ENCODE measurements around the gene EPRS1. TPM values are rescaled to one million over a fixed set of nuclear protein-coding genes. Genes with fewer than 3 reads are reported as not detected.
A peak's percentile ranks its signal among the peaks of the same experiment; 100 is the strongest.

Gene EPRS1
- total RNA-seq (ENCODE audit: unreplicated experiment) = 80.9 TPM
- long read RNA-seq, partial matches to known transcripts = 52 of 53 reads
- long read RNA-seq, other reads (novel, unspliced or antisense) = 1 of 53 reads

- Mint-ChIP-seq H3K27me3 (ENCODE audit: unreplicated experiment) (no peaks in the 10 kb centered on the region), H3K4me1 (ENCODE audit: unreplicated experiment) (peaks cover 12% of the 10 kb centered on the region), H3K36me3 (ENCODE audit: low read depth, unreplicated experiment) (peaks cover 4% of the 10 kb centered on the region), H3K4me3 (ENCODE audit: unreplicated experiment) (peak within 1 kb of the TSS; percentile 97), H3K9me3 (ENCODE audit: unreplicated experiment) (no peaks in the 10 kb centered on the region), H3K27ac (ENCODE audit: unreplicated experiment) (peak within 1 kb of the TSS; percentile 72)
- DNase-seq (ENCODE audit: low spot score) = peak; percentile 93
- peak; percentile 68 for TF ChIP-seq CTCF (IDR thresholded peaks at IDR 0.05; ENCODE audit: unreplicated experiment)
Measured at GRCh38 chr1:220046052-220046930, at the start of gene EPRS1. EPRS1 (minus strand) TSS chr1:220046505; CDS start chr1:220046388, 117 bp downstream.

- no peaks in the 10 kb centered on the region for H3K9me3 Mint-ChIP-seq (ENCODE audit: unreplicated experiment)
- peak; percentile 85 for DNase-seq (ENCODE audit: low spot score)
- peaks cover 3% of the 10 kb centered on the region for H3K4me1 Mint-ChIP-seq (ENCODE audit: unreplicated experiment)
- H3K27me3 Mint-ChIP-seq (ENCODE audit: unreplicated experiment) = peaks cover 4% of the 10 kb centered on the region
- TF ChIP-seq CTCF (IDR thresholded peaks at IDR 0.05; ENCODE audit: unreplicated experiment) = no peak
- peaks cover 5% of the 10 kb centered on the region for H3K36me3 Mint-ChIP-seq (ENCODE audit: low read depth, unreplicated experiment)
- H3K27ac Mint-ChIP-seq (ENCODE audit: unreplicated experiment) = no peak within 1 kb of the TSS
- H3K4me3 Mint-ChIP-seq (ENCODE audit: unreplicated experiment) = peak within 1 kb of the TSS; percentile 83
Measured at GRCh38 chr1:220094016-220094911, 48.0 kb upstream of the EPRS1 start, which contains the start of gene IARS2. IARS2 (plus strand) TSS chr1:220094132; CDS start chr1:220094217, 85 bp downstream.

GRCh38 chr1:220093361-220094015 is 47.2 kb upstream of the EPRS1 start:
- TF ChIP-seq CTCF (IDR thresholded peaks at IDR 0.05; ENCODE audit: unreplicated experiment) = no peak
- peaks cover 3% of the 10 kb centered on the region for H3K4me1 Mint-ChIP-seq (ENCODE audit: unreplicated experiment)
- peaks cover 5% of the 10 kb centered on the region for H3K36me3 Mint-ChIP-seq (ENCODE audit: low read depth, unreplicated experiment)
- no peak for DNase-seq (ENCODE audit: low spot score)
- H3K27ac Mint-ChIP-seq (ENCODE audit: unreplicated experiment) = no peak overlapping the region
- peak overlapping the region; percentile 59 for H3K4me3 Mint-ChIP-seq (ENCODE audit: unreplicated experiment)
- no peaks in the 10 kb centered on the region for H3K9me3 Mint-ChIP-seq (ENCODE audit: unreplicated experiment)
- peaks cover 4% of the 10 kb centered on the region for H3K27me3 Mint-ChIP-seq (ENCODE audit: unreplicated experiment)

- H3K36me3 Mint-ChIP-seq (ENCODE audit: low read depth, unreplicated experiment) = no peaks in the 10 kb centered on the region
- H3K4me1 Mint-ChIP-seq (ENCODE audit: unreplicated experiment) = peaks cover 3% of the 10 kb centered on the region
- no peak overlapping the region for H3K4me3 Mint-ChIP-seq (ENCODE audit: unreplicated experiment)
- H3K27me3 Mint-ChIP-seq (ENCODE audit: unreplicated experiment) = peaks cover 2% of the 10 kb centered on the region
- no peak for DNase-seq (ENCODE audit: low spot score)
- no peak for TF ChIP-seq CTCF (IDR thresholded peaks at IDR 0.05; ENCODE audit: unreplicated experiment)
- H3K9me3 Mint-ChIP-seq (ENCODE audit: unreplicated experiment) = no peaks in the 10 kb centered on the region
- H3K27ac Mint-ChIP-seq (ENCODE audit: unreplicated experiment) = no peak overlapping the region
Measured at GRCh38 chr1:220092694-220093093, 46.4 kb upstream of the EPRS1 start.
